MM.1S (cell line): Measurements from ENCODE around the gene ASNSD1.
A peak's percentile ranks its signal among the peaks of the same experiment; 100 is the strongest.

Source experiments
- DNase-seq: peaks from one replicate; pipeline ENCODE4 v3.0.0-alpha.2; 2015
- H2AFZ ChIP-seq: fragments of 300-600 bp; sonication (generic); 2 replicates; pipeline ENCODE4 v1.6.0; 2016; ENCODE audit warnings: antibody characterized with exemption, low read length
- H3F3A ChIP-seq: fragments of 300-600 bp; sonication (generic); 2 replicates; pipeline ENCODE4 v1.6.1; 2016; ENCODE audit warnings: mild to moderate bottlenecking, antibody characterized with exemption, low read length, moderate library complexity, mixed read lengths; ENCODE audit not compliant: insufficient read depth
- H3K27ac ChIP-seq: fragments of 300-600 bp; sonication (generic); 2 replicates; pipeline ENCODE4 v1.5.1; 2016; ENCODE audit warnings: mild to moderate bottlenecking, low read length
- H3K27me3 ChIP-seq: fragments of 300-600 bp; sonication (generic); replicated peaks from 2 replicates; pipeline ENCODE4 v1.6.0; 2016; ENCODE audit warnings: low read length; ENCODE audit not compliant: insufficient read depth
- H3K36me3 ChIP-seq: fragments of 300-600 bp; sonication (generic); replicated peaks from 2 replicates; pipeline ENCODE4 v1.6.1; 2016; ENCODE audit warnings: mild to moderate bottlenecking, low read length, mixed read lengths; ENCODE audit not compliant: insufficient read depth
- H3K4me1 ChIP-seq: fragments of 300-600 bp; sonication (generic); 2 replicates; pipeline ENCODE4 v1.6.1; 2016; ENCODE audit warnings: low read length, mixed read lengths
- H3K4me2 ChIP-seq: fragments of 300-600 bp; sonication (generic); 2 replicates; pipeline ENCODE4 v1.6.0; 2016; ENCODE audit warnings: low read depth, low read length
- H3K4me3 ChIP-seq: fragments of 300-600 bp; sonication (generic); 2 replicates; pipeline ENCODE4 v1.5.1; 2016; ENCODE audit warnings: low read length, mixed read lengths
- H3K79me2 ChIP-seq: fragments of 300-600 bp; sonication (generic); 2 replicates; pipeline ENCODE4 v1.6.1; 2016; ENCODE audit warnings: mixed run types, low read length, mixed read lengths
- H3K9ac ChIP-seq: fragments of 300-600 bp; sonication (generic); 2 replicates; pipeline ENCODE4 v1.6.1; 2016; ENCODE audit warnings: low read length, mixed read lengths
- H3K9me2 ChIP-seq: fragments of 300-600 bp; sonication (generic); replicated peaks from 2 replicates; pipeline ENCODE4 v1.6.1; 2016; ENCODE audit warnings: mild to moderate bottlenecking, low read length, mixed read lengths; ENCODE audit not compliant: insufficient read depth
- H3K9me3 ChIP-seq: fragments of 300-600 bp; sonication (generic); replicated peaks from 2 replicates; pipeline ENCODE4 v1.6.1; 2016; ENCODE audit warnings: mild to moderate bottlenecking, low read length, mixed read lengths; ENCODE audit not compliant: insufficient read depth
- H4K20me1 ChIP-seq: fragments of 300-600 bp; sonication (generic); 2 replicates; pipeline ENCODE4 v1.6.1; 2016; ENCODE audit warnings: mild to moderate bottlenecking, low read length, moderate library complexity, mixed read lengths; ENCODE audit not compliant: insufficient read depth
- EZH2 ChIP-seq: fragments of 300-600 bp; sonication (generic); optimal IDR thresholded peaks from 2 replicates; pipeline ENCODE3; 2017; ENCODE audit warnings: low read depth, mild to moderate bottlenecking, antibody characterized with exemption, low read length, mixed read lengths
- EZH2phosphoT487 ChIP-seq: fragments of 300-600 bp; sonication (generic); IDR thresholded peaks from 2 replicates; pipeline ENCODE4 v1.6.1; 2018; ENCODE audit warnings: antibody characterized with exemption, low read length
- TF ChIP-seq, protein P1 (sequence below): fragments of 300-600 bp; sonication (generic); IDR thresholded peaks from 2 replicates; pipeline ENCODE4 v1.5.1; 2016; ENCODE audit warnings: antibody characterized with exemption, low read length, mixed read lengths

Gene ASNSD1

DNA sequence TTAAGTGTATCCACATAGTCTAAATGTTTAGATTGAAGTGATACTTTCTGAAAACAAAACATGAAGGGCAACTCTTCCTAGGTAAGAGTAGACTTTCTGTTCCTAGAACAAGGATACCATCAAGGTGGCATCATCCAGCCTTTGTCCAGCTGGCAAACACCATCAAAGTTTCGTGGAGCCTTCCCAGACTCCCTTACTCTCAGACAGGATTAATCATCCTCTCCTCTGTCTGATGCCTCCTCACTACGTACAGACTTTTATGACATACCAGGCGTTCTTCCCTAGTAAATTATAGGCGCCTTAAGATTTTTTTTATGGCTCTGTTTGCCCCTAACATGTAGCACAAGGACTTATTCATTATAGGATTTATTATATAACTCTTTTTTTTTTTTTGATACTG lies 29.4 kb upstream of the ASNSD1 start:
- Histone ChIP-seq H2AFZ (no peak overlapping the region), H3F3A (no peaks in the 10 kb centered on the region), H3K9me3 (no peaks in the 10 kb centered on the region), H3K9ac (no peak overlapping the region), H3K4me2 (no peak overlapping the region), H3K36me3 (no peaks in the 10 kb centered on the region), H3K27me3 (no peaks in the 10 kb centered on the region), H3K4me1 (no peaks in the 10 kb centered on the region), H3K27ac (no peak overlapping the region), H3K79me2 (no peaks in the 10 kb centered on the region), H3K4me3 (no peak overlapping the region), H3K9me2 (no peaks in the 10 kb centered on the region), H4K20me1 (no peaks in the 10 kb centered on the region)
- no peak for DNase-seq
- no peak for TF ChIP-seq EZH2phosphoT487
- TF ChIP-seq, protein P1, sequence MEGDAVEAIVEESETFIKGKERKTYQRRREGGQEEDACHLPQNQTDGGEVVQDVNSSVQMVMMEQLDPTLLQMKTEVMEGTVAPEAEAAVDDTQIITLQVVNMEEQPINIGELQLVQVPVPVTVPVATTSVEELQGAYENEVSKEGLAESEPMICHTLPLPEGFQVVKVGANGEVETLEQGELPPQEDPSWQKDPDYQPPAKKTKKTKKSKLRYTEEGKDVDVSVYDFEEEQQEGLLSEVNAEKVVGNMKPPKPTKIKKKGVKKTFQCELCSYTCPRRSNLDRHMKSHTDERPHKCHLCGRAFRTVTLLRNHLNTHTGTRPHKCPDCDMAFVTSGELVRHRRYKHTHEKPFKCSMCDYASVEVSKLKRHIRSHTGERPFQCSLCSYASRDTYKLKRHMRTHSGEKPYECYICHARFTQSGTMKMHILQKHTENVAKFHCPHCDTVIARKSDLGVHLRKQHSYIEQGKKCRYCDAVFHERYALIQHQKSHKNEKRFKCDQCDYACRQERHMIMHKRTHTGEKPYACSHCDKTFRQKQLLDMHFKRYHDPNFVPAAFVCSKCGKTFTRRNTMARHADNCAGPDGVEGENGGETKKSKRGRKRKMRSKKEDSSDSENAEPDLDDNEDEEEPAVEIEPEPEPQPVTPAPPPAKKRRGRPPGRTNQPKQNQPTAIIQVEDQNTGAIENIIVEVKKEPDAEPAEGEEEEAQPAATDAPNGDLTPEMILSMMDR: no peak
- no peak for TF ChIP-seq EZH2

DNA sequence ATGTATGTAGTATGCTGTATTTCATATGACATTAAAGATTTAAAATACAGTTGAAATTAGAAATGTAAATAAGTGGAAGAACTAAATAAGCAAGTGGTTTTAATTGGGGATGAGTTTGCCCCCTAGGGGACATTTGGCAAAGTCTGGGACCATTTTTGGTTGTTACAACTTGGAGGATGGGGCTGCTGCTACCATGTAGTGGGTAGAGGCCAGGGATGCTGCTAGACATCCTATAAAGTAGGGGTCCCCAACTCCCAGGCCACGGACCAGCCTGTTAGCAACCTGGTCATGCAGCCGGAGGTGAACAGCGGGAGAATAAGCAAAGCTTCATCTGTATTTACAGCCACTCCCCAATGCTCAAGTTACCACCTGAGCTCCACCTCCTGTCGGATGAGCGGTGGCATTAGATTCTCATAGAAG lies 27.9 kb upstream of the ASNSD1 start:
- DNase-seq: no peak
- H3K9me3 ChIP-seq: no peaks in the 10 kb centered on the region
- TF ChIP-seq, protein P1: peak; percentile 51
- TF ChIP-seq EZH2: no peak
- no peak for TF ChIP-seq EZH2phosphoT487

DNA sequence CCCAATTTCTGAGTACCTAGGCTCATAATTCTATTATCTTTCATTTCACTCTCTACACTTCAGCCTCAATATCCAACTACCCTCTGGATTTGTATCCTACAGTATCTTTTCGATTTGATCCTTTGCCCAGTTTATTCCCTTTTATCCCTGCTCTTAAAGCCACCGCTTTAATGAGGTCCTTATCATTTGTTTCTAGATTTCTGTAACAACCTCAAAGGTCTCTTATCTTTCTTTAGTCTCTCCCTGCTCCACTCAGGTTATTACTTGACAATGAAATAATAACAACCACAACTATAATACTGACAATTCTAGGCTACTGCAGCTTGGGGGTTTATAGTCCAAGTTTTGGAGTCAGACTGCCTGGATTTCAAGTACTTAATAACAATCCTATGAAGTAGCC lies 25.9 kb upstream of the ASNSD1 start:
- DNase-seq: no peak
- Histone ChIP-seq H3K9ac (no peak overlapping the region), H3K27me3 (no peaks in the 10 kb centered on the region), H4K20me1 (no peaks in the 10 kb centered on the region), H3K9me3 (no peaks in the 10 kb centered on the region), H2AFZ (no peak overlapping the region), H3K36me3 (no peaks in the 10 kb centered on the region), H3F3A (no peaks in the 10 kb centered on the region), H3K9me2 (no peaks in the 10 kb centered on the region), H3K4me2 (no peak overlapping the region), H3K4me1 (no peaks in the 10 kb centered on the region), H3K4me3 (no peak overlapping the region), H3K79me2 (no peaks in the 10 kb centered on the region), H3K27ac (no peak overlapping the region)
- TF ChIP-seq, protein P1: no peak
- no peak for TF ChIP-seq EZH2
- no peak for TF ChIP-seq EZH2phosphoT487

More for the DNA sequence above, 27.9 kb upstream of the ASNSD1 start:
- H2AFZ ChIP-seq: no peak overlapping the region
- H3K4me2 ChIP-seq: no peak overlapping the region
- H3K27me3 ChIP-seq: no peaks in the 10 kb centered on the region
- H3K9me2 ChIP-seq: no peaks in the 10 kb centered on the region
- no peaks in the 10 kb centered on the region for H3F3A ChIP-seq
- no peaks in the 10 kb centered on the region for H3K4me1 ChIP-seq
- H3K27ac ChIP-seq: no peak overlapping the region
- H3K36me3 ChIP-seq: no peaks in the 10 kb centered on the region
- no peaks in the 10 kb centered on the region for H4K20me1 ChIP-seq
- no peak overlapping the region for H3K9ac ChIP-seq
- no peaks in the 10 kb centered on the region for H3K79me2 ChIP-seq
- H3K4me3 ChIP-seq: no peak overlapping the region
